Measurements from ENCODE around the gene DGKB.

The DGKB gene

DNA sequence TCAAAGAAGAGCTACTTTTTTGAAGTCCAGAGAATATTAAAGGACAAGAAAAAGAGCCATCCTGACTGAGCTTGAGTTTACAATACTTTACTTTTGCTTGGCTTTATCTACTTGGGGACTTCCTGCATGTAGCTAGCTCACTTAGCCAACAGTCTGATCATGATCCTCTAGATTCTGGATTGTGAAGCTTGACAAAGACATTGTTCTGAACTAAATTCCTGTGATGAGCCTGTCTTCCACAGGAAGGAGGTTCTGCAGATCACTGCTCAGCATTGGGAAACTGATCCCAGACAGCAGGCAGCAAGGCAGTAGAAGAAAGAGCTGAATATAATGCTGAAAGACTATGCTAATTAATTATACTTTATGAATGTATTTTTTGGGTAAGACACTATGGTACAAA is 296.4 kb downstream of the DGKB start:
- ChIA-PET POLR2A (ENCODE audit: low non-redundant PET) (no interaction called here), CTCF (no interaction called here)
- TF ChIP-seq, protein P1, sequence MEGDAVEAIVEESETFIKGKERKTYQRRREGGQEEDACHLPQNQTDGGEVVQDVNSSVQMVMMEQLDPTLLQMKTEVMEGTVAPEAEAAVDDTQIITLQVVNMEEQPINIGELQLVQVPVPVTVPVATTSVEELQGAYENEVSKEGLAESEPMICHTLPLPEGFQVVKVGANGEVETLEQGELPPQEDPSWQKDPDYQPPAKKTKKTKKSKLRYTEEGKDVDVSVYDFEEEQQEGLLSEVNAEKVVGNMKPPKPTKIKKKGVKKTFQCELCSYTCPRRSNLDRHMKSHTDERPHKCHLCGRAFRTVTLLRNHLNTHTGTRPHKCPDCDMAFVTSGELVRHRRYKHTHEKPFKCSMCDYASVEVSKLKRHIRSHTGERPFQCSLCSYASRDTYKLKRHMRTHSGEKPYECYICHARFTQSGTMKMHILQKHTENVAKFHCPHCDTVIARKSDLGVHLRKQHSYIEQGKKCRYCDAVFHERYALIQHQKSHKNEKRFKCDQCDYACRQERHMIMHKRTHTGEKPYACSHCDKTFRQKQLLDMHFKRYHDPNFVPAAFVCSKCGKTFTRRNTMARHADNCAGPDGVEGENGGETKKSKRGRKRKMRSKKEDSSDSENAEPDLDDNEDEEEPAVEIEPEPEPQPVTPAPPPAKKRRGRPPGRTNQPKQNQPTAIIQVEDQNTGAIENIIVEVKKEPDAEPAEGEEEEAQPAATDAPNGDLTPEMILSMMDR (conservative IDR thresholded peaks at IDR 0.05; ENCODE audit: low read depth): no peak
- H3K27ac ChIP-seq: no peak overlapping the region
- no peak for DNase-seq (ENCODE audit: low spot score)

- TF ChIP-seq, protein P1 (conservative IDR thresholded peaks at IDR 0.05; ENCODE audit: low read depth): no peak
- no peak for DNase-seq (ENCODE audit: low spot score)
- POLR2A ChIA-PET (ENCODE audit: low non-redundant PET): no interaction called here
- CTCF ChIA-PET: interaction anchor here (0.6 kb wide), 1 partner anchor 9 kb away, joined by 6 read pairs; no protein-coding TSS in a partner anchor
- no peak overlapping the region for H3K27ac ChIP-seq
Measured at GRCh38 chr7:14604606-14605005, 297.9 kb downstream of the DGKB start.

- POLR2A ChIA-PET (ENCODE audit: low non-redundant PET): no interaction called here
- no peak overlapping the region for H3K27ac ChIP-seq
- TF ChIP-seq, protein P1 (conservative IDR thresholded peaks at IDR 0.05; ENCODE audit: low read depth): no peak
- DNase-seq (ENCODE audit: low spot score): no peak
- CTCF ChIA-PET: no interaction called here
Measured at GRCh38 chr7:14602851-14603250, 299.7 kb downstream of the DGKB start.

GRCh38 chr7:14600766-14601367 is 301.7 kb downstream of the DGKB start:
- CTCF ChIA-PET: no interaction called here
- TF ChIP-seq, protein P1 (conservative IDR thresholded peaks at IDR 0.05; ENCODE audit: low read depth): no peak
- POLR2A ChIA-PET (ENCODE audit: low non-redundant PET): interaction anchor here (0.6 kb wide), 1 partner anchor 99 kb away, joined by 8 read pairs; no protein-coding TSS in a partner anchor

GRCh38 chr7:14598978-14599377 is 303.6 kb downstream of the DGKB start:
- ChIA-PET CTCF (interaction anchor here (0.6 kb wide), 1 partner anchor 20 kb away, joined by 6 read pairs; no protein-coding TSS in a partner anchor), POLR2A (ENCODE audit: low non-redundant PET) (no interaction called here)
- H3K27ac ChIP-seq: no peak overlapping the region
- no peak for DNase-seq (ENCODE audit: low spot score)
- TF ChIP-seq, protein P1 (conservative IDR thresholded peaks at IDR 0.05; ENCODE audit: low read depth): no peak

More at GRCh38 chr7:14600766-14601367, 301.7 kb downstream of the DGKB start:
- no peak overlapping the region for H3K27ac ChIP-seq
- DNase-seq (ENCODE audit: low spot score): no peak

DNA sequence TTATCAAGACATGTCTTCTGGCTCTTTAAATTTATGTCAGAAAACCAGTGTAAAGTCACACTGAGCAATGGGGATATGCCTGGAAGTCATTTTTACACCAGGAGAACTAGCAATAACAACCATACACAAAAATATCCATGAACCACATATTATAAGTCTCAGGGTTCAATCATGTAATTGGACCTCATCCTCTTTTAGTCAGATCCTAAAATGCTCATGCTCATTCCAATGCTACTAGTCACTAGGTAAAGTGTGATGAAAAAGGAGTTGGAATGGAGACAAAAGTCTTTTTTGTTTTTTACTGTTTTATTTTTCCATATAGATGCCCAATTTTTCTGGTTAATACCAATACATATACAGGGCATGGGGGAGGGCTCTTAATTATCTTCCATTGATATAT is 306.1 kb downstream of the DGKB start:
- no peak overlapping the region for H3K27ac ChIP-seq
- TF ChIP-seq, protein P1 (conservative IDR thresholded peaks at IDR 0.05; ENCODE audit: low read depth): no peak
- ChIA-PET POLR2A (ENCODE audit: low non-redundant PET) (no interaction called here), CTCF (no interaction called here)
- DNase-seq (ENCODE audit: low spot score): peak; percentile 5

Data from RWPE1 (cell line).